CD4-positive, alpha-beta T cell treated with Interferon alpha-2 for 1 hour (primary cell): ENCODE data around the gene ENOX1.
A peak's percentile ranks its signal among the peaks of the same experiment; 100 is the strongest.

ENCODE experiments used
- DNase-seq, 2 donors: peaks; one replicate each; pipeline ENCODE4 v3.0.0-alpha.2; 2020 to 2022

Gene ENOX1

GRCh38 chr13:43785261-43785649 lies 1.5 kb downstream of the ENOX1 start:
- DNase-seq = no peak

GRCh38 chr13:43784496-43784895 lies 2.3 kb downstream of the ENOX1 start:
- no peak for DNase-seq

DNA sequence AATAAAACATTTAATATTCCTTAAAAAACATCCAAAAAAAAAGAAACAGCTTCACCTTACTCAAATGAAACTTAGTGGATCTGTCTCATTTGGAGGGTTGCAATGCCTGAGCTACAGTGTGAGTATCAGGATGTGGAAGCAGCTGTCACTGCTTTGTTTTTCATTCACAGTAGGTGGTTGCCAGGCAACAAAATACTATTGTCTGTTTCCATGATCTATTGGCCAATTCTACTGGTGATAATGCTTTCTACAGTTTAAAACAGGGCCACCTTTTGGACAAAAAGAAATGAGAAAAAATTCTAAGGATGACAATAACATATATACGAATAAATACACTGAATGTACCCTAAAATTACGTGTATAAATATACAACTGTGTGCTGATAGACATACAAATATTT lies 3.0 kb downstream of the ENOX1 start:
- peak in 1 of 2 donors; percentile 29 for DNase-seq

DNA sequence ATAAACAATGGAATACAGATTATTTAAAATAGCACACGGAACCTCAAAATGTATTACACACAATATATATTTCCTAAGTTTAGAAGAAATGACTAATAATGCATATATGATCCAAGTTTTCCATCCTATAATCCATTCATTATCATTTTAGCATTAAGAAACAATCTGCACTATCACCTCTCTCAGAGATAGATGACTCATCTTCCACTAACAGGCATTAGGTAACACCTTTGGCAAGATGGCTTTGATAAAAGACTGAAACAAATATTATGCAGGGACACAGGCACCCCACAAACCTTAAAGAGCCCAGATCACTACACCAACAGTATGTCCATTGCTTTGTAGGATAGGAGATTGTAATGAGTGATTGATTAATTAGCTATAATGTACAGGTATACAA lies 4.1 kb downstream of the ENOX1 start:
- no peak for DNase-seq

GRCh38 chr13:43780666-43781065 lies 6.1 kb downstream of the ENOX1 start:
- DNase-seq = no peak

DNA sequence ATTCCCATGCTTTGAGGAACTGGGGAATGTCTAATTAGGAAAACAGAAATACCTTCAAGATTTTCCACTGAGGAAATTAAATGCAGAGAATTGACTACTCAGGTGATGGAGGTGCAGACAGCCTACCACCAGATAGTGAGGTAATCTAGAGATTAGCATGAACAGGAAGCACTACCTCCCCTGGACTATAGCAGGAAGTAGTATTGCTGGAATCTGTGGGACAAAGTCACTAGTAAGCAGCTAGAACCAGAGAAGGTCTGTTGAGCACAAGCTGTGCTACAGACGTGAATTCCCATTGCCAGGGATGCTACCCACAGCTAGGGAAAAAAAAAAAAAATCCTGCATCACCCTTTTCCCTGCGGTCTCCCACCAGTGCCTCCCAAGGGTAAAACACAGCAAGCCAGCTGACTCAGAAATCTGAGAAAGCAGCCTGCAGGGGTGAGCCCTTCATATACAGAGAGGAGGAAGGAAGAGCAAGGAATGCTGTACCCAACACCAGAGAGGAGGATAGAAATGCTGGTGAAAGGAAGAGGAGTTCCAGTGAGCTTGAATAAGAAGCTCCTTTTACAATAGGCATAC lies 10.2 kb downstream of the ENOX1 start:
- no peak for DNase-seq

GRCh38 chr13:43776006-43776405 lies 10.8 kb downstream of the ENOX1 start:
- DNase-seq = no peak

- DNase-seq = no peak
These were observed 13.2 kb downstream of the ENOX1 start for GRCh38 chr13:43773602-43774001.

DNA sequence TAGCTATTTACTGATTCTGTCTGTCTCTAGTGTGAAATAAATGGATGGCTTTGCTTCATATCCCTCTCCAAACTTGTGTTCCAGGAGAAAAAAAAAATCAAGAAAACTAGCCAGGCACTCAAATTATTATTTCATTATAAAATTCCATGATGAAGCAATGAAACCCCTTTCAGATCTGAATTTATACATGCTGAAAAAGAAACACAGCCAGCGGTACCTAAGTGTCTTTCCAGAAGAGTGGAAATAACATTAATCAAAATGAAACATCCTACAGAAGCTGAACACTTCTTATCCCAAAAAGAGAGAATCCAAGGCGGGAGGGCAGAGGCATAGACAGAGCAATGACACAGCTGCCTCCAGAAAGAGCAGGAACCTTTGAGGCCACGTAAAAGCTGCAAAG lies 15.9 kb downstream of the ENOX1 start:
- no peak for DNase-seq

DNA sequence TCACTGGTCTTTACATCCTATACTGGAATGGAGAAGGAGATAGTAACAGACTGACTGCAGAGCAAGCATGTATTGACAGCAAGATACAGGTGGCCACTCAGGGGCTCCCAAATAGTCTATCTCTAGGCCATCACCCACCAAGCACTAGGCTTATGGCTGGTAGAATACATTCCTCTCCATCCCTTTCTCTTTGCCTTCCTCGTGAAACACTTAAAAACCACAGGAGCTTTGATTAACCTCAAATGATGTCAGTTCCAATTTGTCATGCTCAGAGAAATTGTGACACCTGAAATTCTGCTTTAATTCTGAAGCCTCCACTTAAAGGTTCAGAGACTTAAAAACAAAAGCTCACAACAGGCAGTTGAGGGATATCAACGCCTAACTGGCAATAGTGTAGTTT lies 17.2 kb downstream of the ENOX1 start:
- no peak for DNase-seq

GRCh38 chr13:43767341-43767931 lies 19.3 kb downstream of the ENOX1 start:
- no peak for DNase-seq

GRCh38 chr13:43766725-43767124 lies 20.0 kb downstream of the ENOX1 start:
- DNase-seq = no peak

DNA sequence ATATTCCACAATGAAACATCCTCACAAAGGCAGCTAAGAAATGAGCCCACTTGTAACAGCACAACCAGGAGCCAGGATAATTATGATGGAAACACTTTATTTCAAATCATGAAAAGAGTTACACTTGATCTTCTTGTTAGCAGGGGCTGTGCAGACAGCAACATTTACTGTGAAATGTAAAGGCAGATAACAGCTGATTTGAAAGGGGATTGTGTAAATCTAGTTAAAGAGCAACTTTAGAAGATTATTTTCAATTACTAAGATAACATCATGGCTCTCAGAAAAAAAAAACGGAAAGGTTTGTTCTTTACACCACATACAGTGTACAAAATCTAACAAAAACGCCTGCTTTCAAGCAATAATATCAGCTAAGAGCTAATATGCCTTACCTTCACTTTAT lies 22.4 kb downstream of the ENOX1 start:
- DNase-seq = no peak

DNA sequence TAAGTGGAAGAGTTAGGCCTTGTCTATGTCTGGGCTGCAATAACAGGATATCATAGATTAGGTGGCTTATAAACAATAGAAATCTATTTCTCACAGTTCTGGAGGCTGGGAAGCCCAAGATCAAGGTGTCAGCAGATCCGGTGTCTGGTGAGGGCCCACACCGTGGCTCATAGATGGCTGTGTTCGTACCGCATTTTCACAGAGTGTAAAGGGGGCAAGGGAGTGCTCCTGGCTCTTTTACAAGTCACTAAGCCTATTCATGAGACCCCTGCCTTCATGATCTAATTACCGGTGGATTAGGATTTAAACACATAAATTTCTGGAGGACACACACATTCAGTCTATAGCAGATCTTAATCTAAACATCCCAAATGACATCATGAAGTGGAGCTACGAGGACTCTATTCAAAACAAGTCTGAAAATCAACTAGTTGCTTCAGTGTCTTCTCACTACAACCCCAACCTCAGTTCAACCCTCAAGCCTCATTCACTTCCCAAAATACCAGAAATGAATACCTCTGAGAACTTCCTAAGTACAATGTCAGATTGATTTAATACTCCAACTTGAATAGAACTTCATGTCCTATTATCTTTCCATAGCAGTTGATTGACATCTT lies 23.5 kb downstream of the ENOX1 start:
- no peak for DNase-seq

- DNase-seq = no peak
These were observed 25.0 kb downstream of the ENOX1 start for GRCh38 chr13:43761616-43762315.

DNA sequence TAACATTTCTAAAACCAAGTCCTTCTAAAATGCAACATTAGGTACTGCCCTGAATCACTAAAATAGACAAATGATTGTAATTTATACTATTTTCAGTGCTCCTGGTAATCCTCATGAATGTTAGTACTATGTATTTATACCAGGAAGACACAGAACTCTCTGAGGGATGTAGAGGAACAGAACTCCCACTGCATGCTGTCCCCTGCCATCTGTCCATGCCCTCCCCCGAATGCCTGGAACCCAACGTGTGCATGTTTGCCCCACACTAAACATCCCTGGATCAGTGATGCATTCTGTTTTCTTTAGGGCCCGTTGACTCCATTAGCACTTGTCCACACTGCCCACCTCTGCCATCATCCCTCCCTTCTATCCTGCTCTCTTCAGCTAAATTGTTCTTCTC lies 26.5 kb downstream of the ENOX1 start:
- no peak for DNase-seq

DNA sequence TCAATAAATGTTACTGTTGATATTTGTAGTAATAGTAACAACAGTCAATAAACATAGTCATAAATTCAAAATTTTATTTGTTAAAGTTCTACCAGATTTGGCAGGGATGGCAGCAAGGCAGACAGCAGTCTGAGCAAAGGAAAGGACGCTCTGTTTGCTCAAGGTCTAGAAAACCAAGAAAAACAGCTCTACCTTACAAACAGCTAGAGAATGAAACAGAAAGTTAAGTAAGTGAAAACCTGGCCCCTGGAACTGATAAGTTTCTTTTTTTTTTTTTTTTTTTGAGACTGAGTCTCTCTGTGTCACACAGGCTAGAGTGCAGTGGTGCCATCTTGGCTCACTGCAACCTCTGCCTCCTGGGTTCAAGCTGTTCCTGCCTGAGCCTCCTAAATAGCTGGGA lies 27.9 kb downstream of the ENOX1 start:
- no peak for DNase-seq

- DNase-seq = no peak
These were observed 29.5 kb downstream of the ENOX1 start for GRCh38 chr13:43757266-43757665.

DNA sequence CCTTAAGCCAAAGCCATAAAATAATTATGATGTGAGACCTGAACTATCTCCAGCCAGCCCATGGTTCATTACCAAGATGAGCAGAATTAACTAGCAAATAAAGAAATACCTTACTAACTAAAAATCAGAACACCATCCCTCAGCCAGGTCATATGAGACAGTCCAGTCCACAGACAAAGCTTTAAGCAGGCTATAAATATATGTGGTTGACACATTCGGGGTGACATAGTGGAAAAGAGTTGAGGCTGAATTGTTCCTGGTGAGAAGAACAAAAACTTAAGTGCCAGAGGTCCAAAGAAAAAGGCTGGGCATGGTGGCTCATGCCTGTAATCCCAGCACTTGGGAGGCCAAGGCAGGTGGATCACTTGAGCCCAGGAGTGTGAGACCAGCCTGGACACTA lies 30.9 kb downstream of the ENOX1 start:
- no peak for DNase-seq

GRCh38 chr13:43751624-43752023 lies 35.1 kb downstream of the ENOX1 start:
- DNase-seq = no peak

DNA sequence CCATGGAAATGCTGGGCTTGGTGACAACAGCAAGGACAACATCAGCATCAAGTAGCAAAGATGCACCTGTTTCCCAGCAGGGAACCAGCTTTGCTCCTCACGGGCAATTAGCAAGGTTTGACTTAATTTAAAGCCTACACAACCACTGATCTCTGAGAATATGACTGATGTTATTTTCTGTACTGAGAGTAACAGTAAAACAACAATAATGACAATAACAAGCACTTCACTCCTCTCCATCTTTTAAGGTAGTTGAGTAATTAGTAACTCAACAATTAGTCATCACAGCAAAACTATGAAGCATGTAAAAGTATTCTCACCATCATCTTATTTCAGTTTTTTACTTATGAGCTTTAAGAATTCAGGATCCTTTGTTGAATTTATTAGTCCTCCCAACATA lies 37.3 kb downstream of the ENOX1 start:
- DNase-seq = no peak

- no peak for DNase-seq
These were observed 42.3 kb downstream of the ENOX1 start for GRCh38 chr13:43744261-43745031.

DNA sequence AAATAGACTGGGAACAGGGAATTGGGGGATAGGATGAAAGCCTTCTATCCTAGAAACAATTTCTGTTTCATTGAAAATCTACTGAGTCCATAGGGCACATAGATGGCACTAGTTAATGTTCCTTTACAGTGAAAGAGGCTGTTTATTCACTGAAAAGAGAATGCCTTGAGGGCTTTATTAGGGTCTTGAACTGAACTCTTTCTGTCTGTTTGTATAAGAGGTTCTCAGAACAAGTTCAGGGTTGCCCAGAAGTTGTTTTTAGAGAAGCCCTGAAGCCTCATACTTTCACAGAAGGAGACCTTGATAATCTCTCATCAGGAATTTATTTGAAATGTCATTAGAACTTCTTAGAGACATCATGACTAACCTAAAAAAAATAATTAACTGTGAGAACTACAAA lies 43.9 kb downstream of the ENOX1 start:
- DNase-seq = no peak
